ENCODE data around the gene PLXNA4.

Gene PLXNA4

DNA sequence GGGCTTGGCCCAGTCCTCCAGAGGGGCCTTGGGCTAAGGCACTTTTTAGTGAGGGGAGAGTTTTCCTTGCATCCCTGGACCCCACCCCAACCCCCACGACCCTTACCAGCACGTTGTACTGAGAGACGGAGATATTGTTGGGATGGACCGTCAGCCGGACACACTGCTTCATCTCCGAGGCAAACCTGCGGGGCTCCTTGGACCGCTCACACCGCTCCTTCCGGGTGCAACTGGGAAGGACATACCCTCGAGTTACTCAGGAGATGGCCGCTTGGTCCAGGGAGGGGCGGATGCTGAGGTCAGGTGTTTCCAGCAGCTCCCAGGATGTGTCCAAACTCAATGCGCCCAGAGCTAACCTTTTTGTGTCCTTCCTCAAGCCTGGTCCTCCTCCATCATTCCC, 348.0 kb downstream of the PLXNA4 start:
- H3K27ac ChIP-seq, result no peak overlapping the region
- in situ Hi-C loops (cut with HindIII; ENCODE audit: low pct_ligation_motif_present, low sequenced_read_pairs), result no loop called here
- H3K36me3 ChIP-seq (replicated peaks), result no peaks in the 10 kb centered on the region
- H3K27me3 ChIP-seq (replicated peaks), result no peaks in the 10 kb centered on the region
- TF ChIP-seq, protein P1, sequence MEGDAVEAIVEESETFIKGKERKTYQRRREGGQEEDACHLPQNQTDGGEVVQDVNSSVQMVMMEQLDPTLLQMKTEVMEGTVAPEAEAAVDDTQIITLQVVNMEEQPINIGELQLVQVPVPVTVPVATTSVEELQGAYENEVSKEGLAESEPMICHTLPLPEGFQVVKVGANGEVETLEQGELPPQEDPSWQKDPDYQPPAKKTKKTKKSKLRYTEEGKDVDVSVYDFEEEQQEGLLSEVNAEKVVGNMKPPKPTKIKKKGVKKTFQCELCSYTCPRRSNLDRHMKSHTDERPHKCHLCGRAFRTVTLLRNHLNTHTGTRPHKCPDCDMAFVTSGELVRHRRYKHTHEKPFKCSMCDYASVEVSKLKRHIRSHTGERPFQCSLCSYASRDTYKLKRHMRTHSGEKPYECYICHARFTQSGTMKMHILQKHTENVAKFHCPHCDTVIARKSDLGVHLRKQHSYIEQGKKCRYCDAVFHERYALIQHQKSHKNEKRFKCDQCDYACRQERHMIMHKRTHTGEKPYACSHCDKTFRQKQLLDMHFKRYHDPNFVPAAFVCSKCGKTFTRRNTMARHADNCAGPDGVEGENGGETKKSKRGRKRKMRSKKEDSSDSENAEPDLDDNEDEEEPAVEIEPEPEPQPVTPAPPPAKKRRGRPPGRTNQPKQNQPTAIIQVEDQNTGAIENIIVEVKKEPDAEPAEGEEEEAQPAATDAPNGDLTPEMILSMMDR (IDR thresholded peaks at IDR 0.05; ENCODE audit: low read depth, low read length, missing control alignments), result no peak
- H3K4me3 ChIP-seq (ENCODE audit: low read depth, low read length), result no peak overlapping the region
- no peak for DNase-seq

DNA sequence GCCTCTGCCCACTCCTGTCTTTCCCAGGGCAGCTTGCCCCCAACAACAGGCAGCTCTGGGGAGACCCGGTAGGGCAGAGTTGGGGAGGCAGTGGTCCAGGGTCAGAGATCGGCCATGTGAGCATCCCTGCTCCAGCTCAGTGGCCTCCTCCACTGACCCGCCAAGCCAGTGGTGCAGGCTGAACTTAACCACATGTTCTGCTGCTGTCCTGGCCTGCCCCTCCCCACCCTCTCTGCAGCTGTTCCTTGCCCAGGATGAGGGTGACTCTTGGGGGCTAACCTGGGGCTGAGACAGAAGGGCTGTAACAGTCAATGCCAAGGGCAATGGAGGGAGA, 349.3 kb downstream of the PLXNA4 start:
- Histone ChIP-seq H3K36me3 (replicated peaks) (no peaks in the 10 kb centered on the region), H3K4me3 (ENCODE audit: low read depth, low read length) (no peak overlapping the region), H3K27ac (no peak overlapping the region), H3K27me3 (replicated peaks) (no peaks in the 10 kb centered on the region)
- TF ChIP-seq, protein P1 (IDR thresholded peaks at IDR 0.05; ENCODE audit: low read depth, low read length, missing control alignments), result no peak
- no peak for DNase-seq
- in situ Hi-C loops (cut with HindIII; ENCODE audit: low pct_ligation_motif_present, low sequenced_read_pairs), result no loop called here

DNA sequence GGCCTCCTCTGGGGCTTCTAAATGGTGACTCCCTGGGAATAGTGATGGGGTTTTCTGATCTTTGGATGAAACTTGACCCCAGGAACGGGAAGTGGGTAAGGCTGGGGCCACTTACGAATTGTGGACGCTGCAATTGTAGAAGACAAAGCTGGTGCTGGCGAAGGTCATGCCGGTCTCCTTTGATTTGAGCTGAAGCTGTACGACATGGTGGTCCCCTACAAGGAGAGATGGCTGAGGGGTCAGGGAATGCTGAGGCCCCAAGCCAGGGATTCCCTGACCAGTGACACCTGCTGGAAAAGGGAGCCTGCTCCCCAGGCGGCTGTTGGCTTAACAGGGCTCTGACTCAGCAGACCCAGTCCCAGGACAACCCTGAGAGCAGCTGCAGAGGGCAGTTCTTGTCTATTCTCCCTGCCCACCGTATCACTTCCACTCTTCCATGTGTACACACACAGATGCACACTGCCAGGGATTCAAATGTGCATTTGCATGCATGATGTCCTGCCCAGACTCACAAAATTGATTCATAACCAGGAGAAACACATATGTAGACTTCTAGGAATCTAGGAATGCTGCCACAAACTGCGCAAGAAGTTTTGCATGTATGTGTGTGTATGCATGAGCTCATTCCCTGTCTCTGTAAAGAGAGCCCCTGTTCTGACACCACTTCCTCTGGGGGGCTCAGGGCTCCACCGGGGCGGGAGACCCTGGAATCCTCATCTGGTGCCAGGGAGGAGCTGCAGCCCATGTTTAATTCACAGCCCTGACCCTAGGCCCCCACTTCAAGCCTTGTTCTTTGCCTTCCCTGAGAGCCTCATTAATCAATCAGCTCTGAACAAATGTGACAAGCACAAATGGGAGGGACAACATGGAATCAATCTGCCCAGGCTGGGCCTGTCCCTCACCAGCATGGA, 350.0 kb downstream of the PLXNA4 start:
- Histone ChIP-seq H3K27ac (no peak overlapping the region), H3K4me3 (ENCODE audit: low read depth, low read length) (no peak overlapping the region), H3K27me3 (replicated peaks) (no peaks in the 10 kb centered on the region), H3K36me3 (replicated peaks) (no peaks in the 10 kb centered on the region)
- TF ChIP-seq, protein P1 (IDR thresholded peaks at IDR 0.05; ENCODE audit: low read depth, low read length, missing control alignments), result no peak
- in situ Hi-C loops (cut with HindIII; ENCODE audit: low pct_ligation_motif_present, low sequenced_read_pairs), result no loop called here
- no peak for DNase-seq

DNA sequence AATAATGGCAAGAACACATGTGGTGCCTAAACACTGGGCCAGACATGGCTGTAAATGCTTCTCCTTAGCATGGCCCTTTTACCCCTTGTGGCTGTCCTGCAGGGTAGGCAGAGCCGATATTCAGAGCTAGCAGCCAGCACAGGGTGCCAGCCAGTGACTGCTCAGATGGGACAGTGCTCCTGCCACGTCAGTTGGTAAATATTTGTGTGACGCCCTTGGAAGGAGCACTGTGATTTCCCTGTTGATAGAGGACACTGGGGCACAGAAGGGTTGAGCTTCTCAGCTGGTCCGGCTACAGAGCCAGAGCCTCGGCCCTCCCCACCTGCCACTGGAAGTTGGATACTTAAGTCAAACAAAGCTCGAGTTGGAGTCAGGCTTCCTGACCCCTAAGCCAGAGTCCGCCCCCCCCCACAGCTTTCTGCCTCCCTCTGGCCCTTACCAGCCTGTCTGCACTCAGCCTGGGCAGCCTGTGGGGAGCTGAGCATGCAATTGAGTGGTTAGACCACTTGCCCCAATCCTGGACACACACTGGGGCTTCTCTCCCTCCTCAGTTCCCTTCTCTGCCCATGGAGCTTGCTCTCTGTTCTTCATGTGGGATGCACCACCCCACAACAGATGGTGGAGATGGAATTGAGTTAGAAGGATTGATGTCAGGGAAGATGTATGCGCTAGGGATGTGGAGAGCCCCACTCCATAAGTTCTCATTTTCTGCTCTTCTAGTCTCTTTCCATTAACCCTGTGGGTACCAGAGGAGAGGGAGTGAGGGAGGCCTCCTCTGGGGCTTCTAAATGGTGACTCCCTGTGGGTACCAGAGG, 350.8 kb downstream of the PLXNA4 start:
- Histone ChIP-seq H3K27me3 (replicated peaks) (no peaks in the 10 kb centered on the region), H3K4me3 (ENCODE audit: low read depth, low read length) (no peak overlapping the region), H3K27ac (no peak overlapping the region), H3K36me3 (replicated peaks) (no peaks in the 10 kb centered on the region)
- no peak for DNase-seq
- in situ Hi-C loops (cut with HindIII; ENCODE audit: low pct_ligation_motif_present, low sequenced_read_pairs), result no loop called here
- TF ChIP-seq, protein P1 (IDR thresholded peaks at IDR 0.05; ENCODE audit: low read depth, low read length, missing control alignments), result no peak

DNA sequence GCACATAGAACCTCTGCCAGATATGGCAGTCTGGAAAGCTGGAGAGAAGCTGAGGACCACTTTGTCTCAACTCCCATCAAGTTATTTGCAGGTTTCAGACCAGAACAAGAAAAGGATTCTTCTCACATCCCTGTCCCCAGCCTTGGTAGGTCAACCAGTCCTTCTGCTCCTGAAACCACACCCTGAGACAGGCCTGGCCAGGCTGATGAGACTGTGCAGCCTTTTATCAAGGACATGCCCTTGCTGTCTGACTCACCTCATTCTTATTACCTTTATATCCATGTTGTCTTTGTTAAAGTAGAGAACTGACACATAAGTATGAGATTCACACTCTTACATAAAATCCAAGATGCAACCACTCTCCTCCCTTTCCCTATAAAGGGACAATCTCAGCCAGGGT, 354.9 kb downstream of the PLXNA4 start:
- Histone ChIP-seq H3K27me3 (replicated peaks) (no peaks in the 10 kb centered on the region), H3K36me3 (replicated peaks) (no peaks in the 10 kb centered on the region), H3K27ac (no peak overlapping the region), H3K4me3 (ENCODE audit: low read depth, low read length) (no peak overlapping the region)
- no peak for DNase-seq
- TF ChIP-seq, protein P1 (IDR thresholded peaks at IDR 0.05; ENCODE audit: low read depth, low read length, missing control alignments), result no peak
- in situ Hi-C loops (cut with HindIII; ENCODE audit: low pct_ligation_motif_present, low sequenced_read_pairs), result no loop called here

All from brain microvascular endothelial cell (primary cell).